Fibroblast of villous mesenchyme (primary cell): ENCODE data around the gene ANP32A. TPM values are rescaled to one million over a fixed set of nuclear protein-coding genes. Genes with fewer than 3 reads are reported as not detected.
A peak's percentile ranks its signal among the peaks of the same experiment; 100 is the strongest.

Source experiments
- DNase-seq: peaks from one replicate; pipeline ENCODE4 v3.0.0-alpha.2; 2010; ENCODE audit warnings: low read depth
- H3K4me3 ChIP-seq: 2 replicates; pipeline ENCODE4 v1.5.1; 2011; ENCODE audit warnings: low read depth, mild to moderate bottlenecking, low read length
- total RNA-seq: library from RNA; depleted of rRNA; stranded (reverse); fragments of >200 nt; gene quantifications from 2 replicates; pipeline ENCODE4 v1.2.3, GENCODE V29; 2012
- TF ChIP-seq, protein P1 (sequence below): IDR thresholded peaks from 2 replicates; pipeline ENCODE4 v1.5.1; 2012; ENCODE audit warnings: low read depth, mild to moderate bottlenecking, low read length; ENCODE audit not compliant: insufficient read depth

Gene ANP32A
- total RNA-seq, 1 donor, result 38.0 TPM

GRCh38 chr15:68809517-68809916 lies 11.2 kb downstream of the ANP32A start:
- no peak for DNase-seq
- no peak overlapping the region for H3K4me3 ChIP-seq
- TF ChIP-seq, protein P1, sequence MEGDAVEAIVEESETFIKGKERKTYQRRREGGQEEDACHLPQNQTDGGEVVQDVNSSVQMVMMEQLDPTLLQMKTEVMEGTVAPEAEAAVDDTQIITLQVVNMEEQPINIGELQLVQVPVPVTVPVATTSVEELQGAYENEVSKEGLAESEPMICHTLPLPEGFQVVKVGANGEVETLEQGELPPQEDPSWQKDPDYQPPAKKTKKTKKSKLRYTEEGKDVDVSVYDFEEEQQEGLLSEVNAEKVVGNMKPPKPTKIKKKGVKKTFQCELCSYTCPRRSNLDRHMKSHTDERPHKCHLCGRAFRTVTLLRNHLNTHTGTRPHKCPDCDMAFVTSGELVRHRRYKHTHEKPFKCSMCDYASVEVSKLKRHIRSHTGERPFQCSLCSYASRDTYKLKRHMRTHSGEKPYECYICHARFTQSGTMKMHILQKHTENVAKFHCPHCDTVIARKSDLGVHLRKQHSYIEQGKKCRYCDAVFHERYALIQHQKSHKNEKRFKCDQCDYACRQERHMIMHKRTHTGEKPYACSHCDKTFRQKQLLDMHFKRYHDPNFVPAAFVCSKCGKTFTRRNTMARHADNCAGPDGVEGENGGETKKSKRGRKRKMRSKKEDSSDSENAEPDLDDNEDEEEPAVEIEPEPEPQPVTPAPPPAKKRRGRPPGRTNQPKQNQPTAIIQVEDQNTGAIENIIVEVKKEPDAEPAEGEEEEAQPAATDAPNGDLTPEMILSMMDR, result no peak

DNA sequence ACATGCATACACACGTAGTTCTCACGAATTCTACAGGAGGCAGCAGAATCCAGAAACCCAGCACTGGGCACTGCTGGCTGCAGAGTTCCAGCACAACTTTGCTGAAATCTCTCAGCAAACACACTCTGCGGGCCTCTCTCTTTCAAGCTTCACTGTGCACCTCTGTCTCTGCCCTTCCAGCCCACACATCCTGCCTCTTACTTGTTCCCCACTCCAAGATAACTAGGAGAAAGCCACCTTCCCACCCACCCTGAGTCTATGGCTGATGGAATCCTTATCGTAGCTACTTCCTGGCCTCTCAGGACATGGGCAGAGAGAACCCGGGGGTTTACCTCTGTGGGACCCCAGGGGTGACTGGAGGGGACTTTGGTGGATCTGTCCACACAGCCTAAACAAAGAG lies 11.9 kb downstream of the ANP32A start:
- DNase-seq, result no peak
- H3K4me3 ChIP-seq, result no peak overlapping the region
- TF ChIP-seq, protein P1, result no peak

- TF ChIP-seq, protein P1, result no peak
- DNase-seq, result no peak
- no peak overlapping the region for H3K4me3 ChIP-seq
Measured at GRCh38 chr15:68808091-68808490, 12.6 kb downstream of the ANP32A start.

GRCh38 chr15:68807249-68807648 lies 13.4 kb downstream of the ANP32A start:
- TF ChIP-seq, protein P1, result no peak
- H3K4me3 ChIP-seq, result no peak overlapping the region
- DNase-seq, result no peak

DNA sequence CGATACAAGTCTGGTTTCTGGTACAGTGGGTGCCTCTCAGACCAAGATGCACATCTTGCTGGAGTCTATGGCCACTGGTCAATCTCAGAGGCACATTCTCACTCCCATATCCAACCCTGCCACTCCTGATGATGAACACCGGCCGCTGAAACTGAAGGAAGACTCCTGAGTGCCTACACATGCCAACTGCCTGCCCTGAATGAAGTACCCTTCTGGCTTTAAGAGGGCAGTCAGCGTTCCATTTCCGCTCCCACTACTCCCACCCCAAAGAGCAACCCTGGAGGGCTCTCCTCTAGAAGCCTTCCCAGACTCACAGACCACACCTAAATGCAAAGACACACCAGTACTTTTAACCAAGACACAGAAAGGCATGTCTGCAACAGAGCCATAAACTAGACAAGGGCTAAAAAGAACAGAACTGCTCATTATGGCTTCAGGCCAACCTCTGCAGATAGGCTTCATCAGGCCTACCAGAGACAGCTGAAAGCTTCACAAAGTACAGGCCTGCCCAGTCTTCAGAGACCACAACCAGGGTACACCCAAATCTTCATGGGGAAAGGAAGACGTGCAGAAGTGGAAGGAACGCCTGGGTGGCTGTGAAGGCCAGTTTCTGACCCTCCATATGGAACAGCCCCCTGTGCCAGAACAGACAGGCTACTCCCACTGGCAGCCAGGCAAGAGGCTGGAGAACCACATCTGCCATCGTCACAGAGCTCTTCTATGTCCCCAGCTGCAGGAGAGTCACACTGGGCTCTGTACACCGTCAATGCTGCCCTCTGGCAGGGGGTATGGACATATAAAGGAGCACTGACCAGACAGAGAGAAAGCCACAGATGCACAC lies 14.3 kb downstream of the ANP32A start:
- no peak overlapping the region for H3K4me3 ChIP-seq
- DNase-seq, result peak; percentile 53
- TF ChIP-seq, protein P1, result no peak

DNA sequence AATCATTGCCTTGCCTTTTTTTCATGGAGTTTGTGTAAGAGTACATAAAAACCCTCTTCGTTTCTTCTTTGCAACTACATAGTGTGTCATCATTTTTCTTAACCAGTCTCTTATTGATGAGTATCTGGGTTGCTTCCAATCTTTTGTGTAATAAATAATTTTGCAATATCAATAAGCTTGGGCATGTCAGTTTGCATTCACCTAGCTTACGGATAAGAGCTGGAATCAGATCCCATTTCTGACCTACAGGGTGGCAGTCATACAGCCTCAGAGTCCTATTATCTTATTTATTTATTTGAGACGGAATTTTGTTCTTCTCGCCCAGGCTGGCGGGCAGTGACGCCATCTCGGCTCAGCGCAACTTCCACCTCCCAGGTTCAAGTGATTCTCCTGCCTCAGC lies 18.3 kb downstream of the ANP32A start:
- TF ChIP-seq, protein P1, result no peak
- DNase-seq, result no peak
- H3K4me3 ChIP-seq, result no peak overlapping the region
